Central memory CD4-positive, alpha-beta T cell (primary cell): Measurements from ENCODE around the gene CIZ1.
A peak's percentile ranks its signal among the peaks of the same experiment; 100 is the strongest.
"Not testable (repeated sequence)": the region's sequence is repeated elsewhere in the genome, so short reads cannot be mapped to it uniquely, and the experiment has no call there.

Experiments
- DNase-seq: peaks from one replicate; pipeline ENCODE4 v3.0.0; 2022
- total RNA-seq, 3 experiments: gene quantifications; one replicate each; lab custom pipeline; 2026; lab: John Stamatoyannopoulos, UW

CIZ1 gene
- 70.4 to 83.3 (median 74.7) reads per million in 3 experiments for total RNA-seq

- DNase-seq, result peak; percentile 63
Observed at GRCh38 chr9:128191406-128192046, at the start of gene CIZ1. CIZ1 (minus strand) TSS chr9:128191572; CDS start chr9:128190857, 715 bp downstream.

GRCh38 chr9:128233817-128234406 lies 42.5 kb upstream of the CIZ1 start:
- no peak for DNase-seq

- no peak for DNase-seq
Observed at GRCh38 chr9:128232528-128233428, 41.4 kb upstream of the CIZ1 start.

GRCh38 chr9:128231638-128232527 lies 40.5 kb upstream of the CIZ1 start:
- DNase-seq, result no peak

- DNase-seq, result not testable (repeated sequence)
Observed at GRCh38 chr9:128230897-128231296, 39.5 kb upstream of the CIZ1 start.

- DNase-seq, result no peak
Observed at GRCh38 chr9:128226412-128226801, 35.0 kb upstream of the CIZ1 start.

GRCh38 chr9:128225770-128226411 lies 34.5 kb upstream of the CIZ1 start:
- DNase-seq, result no peak

GRCh38 chr9:128224877-128225276 lies 33.5 kb upstream of the CIZ1 start:
- no peak for DNase-seq

GRCh38 chr9:128222880-128223670 lies 31.7 kb upstream of the CIZ1 start:
- no peak for DNase-seq

- no peak for DNase-seq
Observed at GRCh38 chr9:128222026-128222425, 30.7 kb upstream of the CIZ1 start.

GRCh38 chr9:128219831-128220230 lies 28.5 kb upstream of the CIZ1 start:
- no peak for DNase-seq

GRCh38 chr9:128218518-128219389 lies 27.4 kb upstream of the CIZ1 start:
- DNase-seq, result peak; percentile 83

GRCh38 chr9:128218172-128218517 lies 26.8 kb upstream of the CIZ1 start:
- no peak for DNase-seq

GRCh38 chr9:128216781-128217553 lies 25.6 kb upstream of the CIZ1 start:
- DNase-seq, result no peak

- DNase-seq, result no peak
Observed at GRCh38 chr9:128215491-128216409, 24.4 kb upstream of the CIZ1 start.

- no peak for DNase-seq
Observed at GRCh38 chr9:128214571-128215490, 23.5 kb upstream of the CIZ1 start.
